ENCODE results near the gene ASH1L.
"Not testable (repeated sequence)": the region's sequence is repeated elsewhere in the genome, so short reads cannot be mapped to it uniquely, and the experiment has no call there.

ASH1L gene

GRCh38 chr1:155518484-155518883 is 44.1 kb downstream of the ASH1L start:
- DNase-seq (ENCODE audit: insufficient read length, low spot score): no peak
- FAIRE-seq: no peak
- TF ChIP-seq PAX5 (IDR thresholded peaks at IDR 0.05; ENCODE audit: insufficient read depth, low read length, severe bottlenecking): no peak
- TF ChIP-seq POLR2A (IDR thresholded peaks at IDR 0.05; ENCODE audit: low read depth, low read length): no peak
- no peak for TF ChIP-seq POU2F2 (IDR thresholded peaks at IDR 0.05; ENCODE audit: low read depth, low read length)
- TF ChIP-seq TAF1 (IDR thresholded peaks at IDR 0.05; ENCODE audit: low read depth, low read length): no peak
- TF ChIP-seq SPI1 (IDR thresholded peaks at IDR 0.05; ENCODE audit: low read depth, low read length): no peak
- TF ChIP-seq POLR2AphosphoS5 (IDR thresholded peaks at IDR 0.05; ENCODE audit: low read depth, low read length): no peak

DNA sequence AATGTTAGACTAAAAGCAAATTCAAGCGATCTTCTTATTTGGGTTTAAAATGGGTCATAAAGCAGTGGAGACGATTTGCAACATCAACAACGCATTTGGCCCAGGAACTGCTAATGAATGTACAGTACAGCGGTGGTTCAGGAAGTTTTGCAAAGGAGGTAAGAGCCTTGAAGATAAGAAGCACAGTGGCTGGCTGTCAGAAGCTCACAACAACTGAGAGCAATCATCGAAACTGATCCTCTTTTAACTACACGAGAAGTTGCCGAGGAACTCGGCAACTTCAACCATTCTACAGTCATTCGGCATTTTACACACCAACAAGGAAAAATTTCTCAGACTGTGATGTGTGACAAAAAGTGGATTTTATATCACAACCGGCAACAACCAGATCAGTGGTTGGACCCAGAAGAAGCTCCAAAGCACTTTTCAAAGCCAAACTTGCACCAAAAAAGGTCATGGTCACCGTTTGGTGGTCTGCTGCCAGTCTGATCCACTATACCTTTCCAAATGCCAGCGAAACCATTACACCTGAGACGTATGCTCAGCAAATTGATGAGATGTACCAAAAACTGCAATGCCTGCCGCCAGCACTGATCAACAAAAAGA is 47.9 kb downstream of the ASH1L start:
- FAIRE-seq: no peak
- no peak for DNase-seq (ENCODE audit: insufficient read length, low spot score)
- TF ChIP-seq POLR2AphosphoS5 (IDR thresholded peaks at IDR 0.05; ENCODE audit: low read depth, low read length) (no peak), TAF1 (IDR thresholded peaks at IDR 0.05; ENCODE audit: low read depth, low read length) (no peak), POU2F2 (IDR thresholded peaks at IDR 0.05; ENCODE audit: low read depth, low read length) (no peak), SPI1 (IDR thresholded peaks at IDR 0.05; ENCODE audit: low read depth, low read length) (no peak), POLR2A (IDR thresholded peaks at IDR 0.05; ENCODE audit: low read depth, low read length) (no peak), PAX5 (IDR thresholded peaks at IDR 0.05; ENCODE audit: insufficient read depth, low read length, severe bottlenecking) (no peak)

DNA sequence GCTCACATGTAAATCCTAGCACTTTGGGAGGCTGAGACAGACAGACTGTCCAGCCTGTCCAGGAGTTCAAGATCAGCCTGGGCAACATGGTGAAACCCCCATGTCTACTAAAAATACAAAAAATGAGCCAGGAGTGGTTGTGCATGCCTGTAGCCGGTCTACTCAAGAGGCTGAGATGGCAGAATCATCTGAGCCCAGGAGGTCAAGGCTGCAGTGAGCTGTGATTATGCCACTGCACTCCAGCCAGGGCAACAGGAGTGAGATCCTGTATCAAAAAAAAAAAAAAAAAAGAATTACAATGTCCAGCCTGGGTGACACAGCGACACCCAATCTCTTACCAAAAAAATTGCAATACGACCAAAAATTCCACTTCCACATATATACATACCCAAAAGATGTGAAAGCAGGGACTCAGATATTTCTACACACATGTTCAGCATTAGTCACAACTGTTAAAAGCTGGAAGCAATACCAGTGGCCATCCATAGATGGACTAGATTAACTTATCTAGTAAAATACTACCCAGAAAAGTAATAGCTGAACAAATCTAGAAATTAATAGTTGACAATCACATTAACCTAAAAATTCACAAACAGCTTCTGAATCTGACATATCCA is 49.2 kb downstream of the ASH1L start:
- DNase-seq (ENCODE audit: insufficient read length, low spot score) (no peak), FAIRE-seq (no peak)
- TF ChIP-seq TAF1 (IDR thresholded peaks at IDR 0.05; ENCODE audit: low read depth, low read length) (no peak), POU2F2 (IDR thresholded peaks at IDR 0.05; ENCODE audit: low read depth, low read length) (no peak), POLR2A (IDR thresholded peaks at IDR 0.05; ENCODE audit: low read depth, low read length) (no peak), SPI1 (IDR thresholded peaks at IDR 0.05; ENCODE audit: low read depth, low read length) (no peak), POLR2AphosphoS5 (IDR thresholded peaks at IDR 0.05; ENCODE audit: low read depth, low read length) (no peak), PAX5 (IDR thresholded peaks at IDR 0.05; ENCODE audit: insufficient read depth, low read length, severe bottlenecking) (no peak)

GRCh38 chr1:155511385-155511784 is 51.2 kb downstream of the ASH1L start:
- not testable (repeated sequence) for FAIRE-seq; DNase-seq (ENCODE audit: insufficient read length, low spot score)

GRCh38 chr1:155509064-155509463 is 53.5 kb downstream of the ASH1L start:
- FAIRE-seq: no peak
- DNase-seq (ENCODE audit: insufficient read length, low spot score): no peak
- TF ChIP-seq PAX5 (IDR thresholded peaks at IDR 0.05; ENCODE audit: insufficient read depth, low read length, severe bottlenecking) (no peak), SPI1 (IDR thresholded peaks at IDR 0.05; ENCODE audit: low read depth, low read length) (no peak), POLR2AphosphoS5 (IDR thresholded peaks at IDR 0.05; ENCODE audit: low read depth, low read length) (no peak), TAF1 (IDR thresholded peaks at IDR 0.05; ENCODE audit: low read depth, low read length) (no peak)

DNA sequence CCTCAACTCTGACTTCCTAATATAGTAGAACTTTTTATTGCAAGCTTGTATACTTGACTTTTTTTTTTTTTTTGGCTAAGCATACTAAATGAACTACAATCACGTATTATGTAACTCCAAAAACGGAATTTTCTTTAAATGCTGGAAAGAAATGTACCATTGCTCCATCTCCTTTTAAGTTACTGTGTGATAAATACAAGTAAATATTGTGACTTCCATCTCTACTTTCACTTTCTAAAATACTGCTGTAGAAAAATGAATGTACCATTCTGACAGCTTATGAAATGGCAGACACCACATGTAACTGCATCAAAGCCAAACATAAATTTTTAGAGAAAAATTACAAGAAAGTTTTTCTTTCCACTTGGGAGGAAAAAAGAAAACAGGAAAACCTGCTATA is 54.7 kb downstream of the ASH1L start:
- FAIRE-seq: no peak
- no peak for DNase-seq (ENCODE audit: insufficient read length, low spot score)
- no peak for TF ChIP-seq PAX5 (IDR thresholded peaks at IDR 0.05; ENCODE audit: insufficient read depth, low read length, severe bottlenecking)
- no peak for TF ChIP-seq POLR2AphosphoS5 (IDR thresholded peaks at IDR 0.05; ENCODE audit: low read depth, low read length)
- TF ChIP-seq POU2F2 (IDR thresholded peaks at IDR 0.05; ENCODE audit: low read depth, low read length): no peak
- TF ChIP-seq TAF1 (IDR thresholded peaks at IDR 0.05; ENCODE audit: low read depth, low read length): no peak

DNA sequence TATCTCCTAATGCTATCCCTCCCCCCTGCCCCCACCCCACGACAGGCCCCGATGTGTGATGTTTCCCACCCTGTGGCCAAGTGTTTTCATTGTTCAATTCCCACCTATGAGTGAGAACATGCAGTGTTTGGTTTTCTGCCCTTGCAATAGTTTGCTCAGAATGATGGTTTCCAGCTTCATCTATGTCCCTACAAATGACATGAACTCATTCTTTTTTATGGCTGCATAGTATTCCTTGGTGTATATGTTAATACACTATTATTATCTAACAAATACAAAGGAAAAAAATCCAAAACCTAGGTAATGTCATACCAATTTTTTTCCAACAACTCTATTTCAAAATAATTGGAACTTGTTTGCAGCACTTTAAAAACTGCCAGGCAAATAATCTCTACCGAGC is 56.6 kb downstream of the ASH1L start:
- FAIRE-seq; DNase-seq (ENCODE audit: insufficient read length, low spot score): not testable (repeated sequence)

GRCh38 chr1:155504207-155504606 is 58.4 kb downstream of the ASH1L start:
- no peak for DNase-seq (ENCODE audit: insufficient read length, low spot score)
- peak; percentile 28 for TF ChIP-seq SPI1 (IDR thresholded peaks at IDR 0.05; ENCODE audit: low read depth, low read length)
- no peak for TF ChIP-seq POLR2AphosphoS5 (IDR thresholded peaks at IDR 0.05; ENCODE audit: low read depth, low read length)
- peak; percentile 57 for FAIRE-seq

DNA sequence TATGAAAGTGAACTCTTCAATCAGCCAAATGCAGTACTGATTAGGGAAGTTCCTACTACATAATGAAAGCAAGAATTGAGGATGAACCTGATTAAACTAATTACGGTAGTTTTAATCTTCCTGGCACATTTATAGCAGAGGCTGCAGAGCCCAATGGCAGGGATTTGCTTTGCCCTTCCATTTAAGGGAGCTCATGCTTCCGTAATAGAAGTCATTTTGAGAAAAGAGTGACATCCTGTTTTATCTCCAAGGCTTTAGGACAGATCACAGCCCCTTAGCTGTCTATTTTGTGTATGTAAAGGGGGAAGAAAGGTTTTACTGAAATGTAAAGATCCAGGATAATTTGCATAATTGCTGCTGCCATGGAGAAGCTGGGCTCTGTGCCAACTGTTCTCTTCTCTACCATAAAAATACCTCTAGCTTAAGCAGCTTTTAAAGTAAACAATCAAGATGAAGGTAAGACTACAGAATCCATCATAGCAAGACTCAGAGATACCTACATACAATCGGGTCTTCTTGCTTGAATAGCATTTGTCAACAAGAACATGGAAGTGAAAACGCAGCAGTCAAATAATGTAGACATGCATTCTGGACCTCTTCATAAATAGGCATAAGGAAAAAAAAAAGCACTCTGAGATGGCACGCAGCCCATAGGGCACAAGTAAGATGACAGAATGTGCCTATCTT is 62.5 kb downstream of the ASH1L start:
- peak; percentile 85 for FAIRE-seq
- TF ChIP-seq TAF1 (IDR thresholded peaks at IDR 0.05; ENCODE audit: low read depth, low read length) (no peak), SPI1 (IDR thresholded peaks at IDR 0.05; ENCODE audit: low read depth, low read length) (peak; percentile 61; the same call in 1 of the 2 replicates)
- DNase-seq (ENCODE audit: insufficient read length, low spot score): no peak

DNA sequence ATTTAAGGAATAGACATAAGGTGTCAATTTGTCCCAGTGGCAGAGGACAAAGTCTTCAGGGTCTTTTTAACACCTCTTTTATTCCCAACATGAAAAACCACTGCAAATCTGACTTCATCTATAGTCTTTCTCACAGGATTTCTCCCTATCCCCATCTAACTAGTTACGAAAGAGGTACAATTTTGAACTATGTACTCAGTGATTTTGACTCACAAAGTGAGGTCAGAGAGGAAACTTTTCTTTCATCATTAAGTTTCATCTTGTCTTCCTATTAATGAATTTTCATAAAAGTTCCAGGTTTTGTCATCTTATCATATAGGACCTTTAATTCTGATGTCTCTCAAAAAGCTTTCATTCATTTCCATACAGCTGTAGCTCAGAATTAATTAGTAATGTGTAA is 63.3 kb downstream of the ASH1L start:
- no peak for TF ChIP-seq TAF1 (IDR thresholded peaks at IDR 0.05; ENCODE audit: low read depth, low read length)
- TF ChIP-seq POLR2A (IDR thresholded peaks at IDR 0.05; ENCODE audit: low read depth, low read length): no peak
- no peak for TF ChIP-seq POU2F2 (IDR thresholded peaks at IDR 0.05; ENCODE audit: low read depth, low read length)
- TF ChIP-seq PAX5 (IDR thresholded peaks at IDR 0.05; ENCODE audit: insufficient read depth, low read length, severe bottlenecking): no peak
- TF ChIP-seq POLR2AphosphoS5 (IDR thresholded peaks at IDR 0.05; ENCODE audit: low read depth, low read length): no peak
- TF ChIP-seq SPI1 (IDR thresholded peaks at IDR 0.05; ENCODE audit: low read depth, low read length): no peak
- no peak for FAIRE-seq
- no peak for DNase-seq (ENCODE audit: insufficient read length, low spot score)

DNA sequence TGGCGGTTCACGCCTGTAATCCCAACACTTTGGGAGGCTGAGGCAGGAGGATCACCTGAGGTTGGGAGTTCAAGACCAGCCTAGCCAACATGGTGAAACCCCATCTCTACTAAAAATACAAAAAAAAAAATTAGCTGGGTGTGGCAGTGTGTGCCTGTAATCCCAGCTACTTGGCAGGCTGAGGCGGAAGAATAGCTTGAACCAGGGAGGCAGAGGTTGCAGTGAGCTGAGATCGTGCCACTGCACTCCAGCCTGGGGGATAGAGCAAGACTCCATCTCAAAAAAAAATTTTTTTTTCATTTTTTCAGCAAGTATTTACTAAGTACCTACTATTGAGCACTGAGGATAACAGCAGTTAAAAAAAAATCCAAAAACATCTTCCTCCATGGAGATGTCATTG is 69.0 kb downstream of the ASH1L start:
- FAIRE-seq: not testable (repeated sequence)

DNA sequence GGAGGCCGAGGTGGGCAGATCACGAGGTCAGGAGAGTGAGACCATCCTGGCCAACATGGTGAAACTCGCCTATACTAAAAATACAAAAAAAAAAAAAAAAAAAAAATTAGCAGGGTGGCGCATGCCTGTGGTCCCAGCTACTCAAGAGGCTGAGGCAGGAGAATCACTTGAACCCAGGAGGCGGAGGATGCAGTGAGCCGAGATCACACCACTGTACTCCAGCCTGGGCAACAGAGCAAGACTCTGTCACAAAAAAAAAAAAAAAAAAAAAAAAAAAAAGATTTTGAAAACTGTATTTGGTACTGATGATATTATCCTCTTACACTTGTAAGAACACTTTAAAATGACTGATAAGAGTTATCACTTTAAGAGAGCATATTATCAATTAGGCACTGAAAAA is 74.2 kb downstream of the ASH1L start:
- not testable (repeated sequence) for FAIRE-seq; DNase-seq (ENCODE audit: insufficient read length, low spot score)

More for the DNA sequence above, 69.0 kb downstream of the ASH1L start:
- not testable (repeated sequence) for DNase-seq (ENCODE audit: insufficient read length, low spot score)

Data from GM12891 (cell line).